Midbrain (tissue), 1 donor: ENCODE results near the gene S100PBP.

ENCODE experiments used
- DNase-seq: peaks from one replicate; lab custom pipeline; 2025; lab: John Stamatoyannopoulos, UW

S100PBP gene

DNA sequence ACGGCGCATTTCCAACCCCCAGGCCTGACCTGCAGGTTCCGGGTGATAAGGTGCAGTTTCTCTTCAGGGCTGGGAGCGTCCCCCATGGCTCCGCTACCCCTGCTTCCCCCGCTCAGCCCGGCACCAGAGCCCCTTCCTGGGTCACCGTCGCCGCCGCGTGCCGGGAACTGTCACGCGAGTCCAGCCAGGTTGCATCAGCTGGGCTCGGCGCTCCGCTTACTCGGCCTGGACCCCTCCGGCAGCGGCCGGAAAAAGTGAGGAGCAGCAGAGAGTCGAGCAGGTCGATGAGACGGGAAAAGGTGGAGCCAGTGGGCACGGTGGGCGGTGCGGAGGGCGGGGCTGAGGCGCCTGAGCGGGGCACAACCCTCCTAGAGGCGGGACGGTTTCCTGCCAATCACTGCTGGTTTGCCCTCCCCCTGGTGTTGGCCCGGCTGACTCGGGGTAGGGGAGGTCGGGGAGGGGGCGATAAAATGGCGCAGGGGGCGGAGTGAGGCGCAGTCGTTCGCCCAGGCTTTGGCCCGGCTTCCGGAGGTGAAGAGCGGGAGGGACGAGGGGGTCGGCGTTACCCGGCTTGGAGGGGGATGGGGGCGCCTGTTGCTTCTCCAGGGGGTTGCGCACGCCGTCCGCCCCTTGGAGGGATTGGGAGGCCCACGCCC is at the start of gene S100PBP, which contains the start of gene YARS1:
Gene S100PBP (plus strand): TSS at position 495 of the 656 bp plus-strand sequence. CDS start 8,447 bp downstream, outside the sequence.
Gene YARS1 (minus strand): TSS at position 200 of the 656 bp plus-strand sequence. CDS start 114 bp downstream, at position 86.
- peak; percentile 98 for DNase-seq

DNA sequence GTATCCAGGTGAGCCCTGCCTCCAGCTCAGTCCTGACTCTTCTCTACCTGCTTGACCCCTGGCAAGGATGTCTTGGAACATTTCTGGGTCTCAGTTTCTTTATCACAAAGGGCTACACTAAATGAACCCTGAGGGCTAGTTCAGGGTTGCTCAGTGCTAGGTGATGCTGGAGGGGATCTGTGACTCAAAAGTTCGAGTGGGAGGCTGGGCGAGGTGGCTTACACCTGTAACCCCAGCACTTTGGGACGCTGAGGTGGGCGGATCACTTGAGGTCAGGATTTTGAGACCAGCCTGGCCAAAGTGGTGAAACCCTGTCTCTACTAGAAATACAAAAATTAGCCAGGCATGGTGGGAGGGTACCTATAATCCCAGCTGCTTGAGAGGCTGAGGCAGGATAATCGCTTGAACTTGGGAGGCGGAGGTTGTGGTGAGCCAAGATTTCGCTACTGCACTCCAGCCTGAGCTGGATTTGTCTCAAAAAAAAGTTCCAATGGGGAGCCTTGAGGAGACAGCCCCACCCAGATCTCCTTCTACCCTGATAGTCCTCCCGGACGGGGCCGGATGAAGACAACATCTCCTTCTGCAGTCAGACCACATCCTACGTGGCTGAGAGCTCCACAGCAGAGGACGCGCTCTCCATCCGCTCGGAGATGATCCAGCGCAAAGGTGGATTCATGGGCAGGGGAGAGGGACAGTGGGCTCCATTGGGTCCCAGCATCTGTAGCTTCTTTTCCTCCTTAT is 49.2 kb upstream of the S100PBP start:
- no peak for DNase-seq

DNA sequence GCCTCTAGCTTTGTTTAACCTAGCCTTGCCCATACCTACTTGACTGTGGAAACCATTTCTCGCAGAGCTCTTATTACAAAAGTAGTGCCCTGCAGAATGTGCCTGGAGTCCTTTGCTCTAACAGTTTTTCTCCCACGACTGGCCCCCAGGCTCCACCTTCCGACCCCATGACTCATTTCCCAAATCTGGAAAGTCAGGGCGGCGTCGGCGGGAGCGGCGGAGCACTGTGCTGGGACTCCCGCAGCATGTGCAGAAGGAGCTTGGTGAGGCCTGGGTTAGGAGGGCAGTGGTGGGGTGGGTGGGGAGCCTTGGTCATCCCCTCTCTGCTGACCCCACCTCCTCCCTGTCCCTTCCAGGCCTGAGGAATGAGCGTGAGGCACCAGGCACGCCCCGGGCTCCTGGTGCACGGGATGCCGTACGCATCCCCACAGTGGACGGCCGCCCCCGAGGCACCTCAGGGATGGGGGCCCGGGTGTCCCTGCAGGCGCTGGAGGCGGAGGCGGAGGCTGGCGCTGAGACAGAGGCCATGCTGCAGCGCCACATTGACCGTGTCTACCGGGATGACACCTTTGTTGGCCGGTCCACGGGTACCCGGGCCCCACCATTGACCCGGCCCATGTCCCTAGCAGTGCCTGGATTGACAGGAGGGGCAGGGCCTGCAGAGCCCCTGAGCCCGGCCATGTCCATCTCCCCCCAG is 47.8 kb upstream of the S100PBP start:
- DNase-seq = no peak

DNA sequence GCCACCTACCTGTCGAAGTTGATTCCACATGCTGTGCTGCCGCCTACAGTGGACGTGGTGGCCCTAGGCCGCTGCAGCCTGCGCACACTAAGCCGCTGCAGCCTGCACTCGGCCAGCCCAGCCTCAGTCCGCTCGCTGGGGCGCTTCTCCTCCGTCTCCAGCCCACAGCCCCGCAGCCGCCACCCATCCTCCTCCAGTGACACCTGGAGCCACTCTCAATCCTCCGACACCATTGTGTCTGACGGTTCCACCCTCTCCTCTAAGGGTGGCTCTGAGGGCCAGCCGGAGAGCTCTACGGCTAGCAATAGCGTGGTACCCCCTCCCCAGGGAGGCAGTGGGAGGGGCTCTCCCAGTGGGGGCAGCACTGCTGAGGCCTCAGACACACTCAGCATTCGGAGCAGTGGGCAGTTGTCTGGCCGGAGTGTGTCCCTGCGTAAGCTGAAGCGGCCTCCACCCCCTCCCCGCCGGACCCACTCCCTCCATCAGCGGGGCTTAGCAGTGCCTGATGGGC is 47.2 kb upstream of the S100PBP start:
- no peak for DNase-seq

DNA sequence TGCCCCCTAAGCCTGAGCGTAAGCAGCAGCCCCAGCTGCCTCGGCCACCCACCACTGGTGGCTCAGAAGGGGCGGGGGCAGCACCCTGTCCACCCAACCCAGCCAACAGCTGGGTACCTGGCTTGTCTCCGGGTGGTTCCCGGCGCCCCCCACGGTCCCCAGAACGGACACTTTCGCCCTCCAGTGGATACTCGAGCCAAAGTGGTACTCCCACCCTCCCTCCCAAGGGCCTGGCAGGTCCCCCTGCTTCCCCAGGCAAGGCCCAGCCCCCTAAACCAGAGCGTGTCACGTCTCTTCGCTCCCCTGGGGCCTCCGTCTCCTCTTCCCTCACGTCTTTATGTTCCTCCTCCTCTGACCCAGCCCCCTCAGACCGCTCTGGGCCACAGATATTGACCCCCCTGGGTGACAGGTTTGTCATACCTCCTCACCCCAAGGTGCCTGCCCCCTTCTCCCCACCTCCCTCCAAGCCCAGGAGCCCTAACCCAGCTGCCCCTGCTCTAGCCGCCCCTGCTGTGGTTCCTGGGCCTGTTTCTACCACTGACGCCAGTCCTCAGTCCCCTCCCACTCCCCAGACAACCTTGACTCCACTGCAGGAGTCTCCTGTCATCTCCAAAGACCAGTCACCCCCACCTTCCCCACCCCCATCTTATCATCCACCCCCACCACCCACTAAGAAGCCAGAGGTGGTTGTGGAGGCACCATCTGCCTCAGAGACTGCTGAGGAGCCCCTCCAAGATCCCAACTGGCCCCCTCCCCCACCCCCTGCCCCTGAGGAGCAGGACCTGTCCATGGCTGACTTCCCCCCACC is 46.5 kb upstream of the S100PBP start:
- DNase-seq = no peak

DNA sequence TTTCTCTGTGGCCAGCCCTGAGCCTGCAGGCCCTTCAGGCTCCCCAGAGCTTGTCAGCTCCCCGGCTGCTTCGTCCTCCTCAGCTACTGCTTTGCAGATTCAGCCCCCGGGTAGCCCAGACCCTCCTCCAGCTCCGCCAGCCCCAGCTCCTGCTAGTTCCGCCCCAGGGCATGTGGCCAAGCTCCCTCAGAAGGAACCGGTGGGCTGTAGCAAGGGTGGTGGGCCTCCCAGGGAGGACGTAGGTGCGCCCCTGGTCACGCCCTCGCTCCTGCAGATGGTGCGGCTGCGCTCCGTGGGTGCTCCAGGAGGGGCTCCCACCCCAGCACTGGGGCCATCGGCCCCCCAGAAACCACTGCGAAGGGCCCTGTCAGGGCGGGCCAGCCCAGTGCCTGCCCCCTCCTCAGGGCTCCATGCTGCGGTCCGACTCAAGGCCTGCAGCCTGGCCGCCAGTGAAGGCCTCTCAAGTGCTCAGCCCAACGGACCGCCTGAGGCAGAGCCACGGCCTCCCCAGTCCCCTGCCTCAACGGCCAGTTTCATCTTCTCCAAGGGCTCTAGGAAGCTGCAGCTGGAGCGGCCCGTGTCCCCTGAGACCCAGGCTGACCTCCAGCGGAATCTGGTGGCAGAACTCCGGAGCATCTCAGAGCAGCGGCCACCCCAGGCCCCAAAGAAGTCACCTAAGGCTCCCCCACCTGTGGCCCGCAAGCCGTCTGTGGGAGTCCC is 45.7 kb upstream of the S100PBP start:
- no peak for DNase-seq

DNA sequence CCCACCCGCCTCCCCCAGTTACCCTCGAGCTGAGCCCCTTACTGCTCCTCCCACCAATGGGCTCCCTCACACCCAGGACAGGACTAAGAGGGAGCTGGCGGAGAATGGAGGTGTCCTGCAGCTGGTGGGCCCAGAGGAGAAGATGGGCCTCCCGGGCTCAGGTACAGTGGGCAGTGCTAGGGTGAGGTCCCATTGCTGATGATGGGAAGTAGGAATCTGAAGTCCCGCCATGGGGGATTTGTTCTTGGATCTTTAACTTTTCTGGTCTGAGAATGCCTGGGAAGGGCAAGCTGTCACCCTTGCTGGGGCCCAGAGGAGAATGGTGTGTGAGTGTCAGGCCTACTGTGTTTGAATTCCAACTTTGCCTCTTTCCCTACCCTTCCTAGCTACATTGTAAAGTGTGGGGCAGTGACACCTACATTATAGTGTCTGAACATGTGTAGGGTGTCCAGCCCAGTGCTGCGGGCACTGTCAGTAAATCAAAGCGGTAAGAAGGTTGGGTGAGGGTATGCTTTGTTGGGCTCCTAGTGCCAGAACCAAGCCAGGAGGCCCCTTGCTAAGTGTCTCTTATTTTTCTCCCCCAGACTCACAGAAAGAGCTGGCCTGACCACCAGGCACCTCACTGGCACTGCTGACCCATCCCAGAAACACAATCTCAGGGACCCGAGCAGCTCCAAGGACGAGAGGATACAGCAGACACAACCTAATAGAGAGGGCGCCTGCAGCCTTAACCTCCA is 45.0 kb upstream of the S100PBP start:
- DNase-seq = no peak

DNA sequence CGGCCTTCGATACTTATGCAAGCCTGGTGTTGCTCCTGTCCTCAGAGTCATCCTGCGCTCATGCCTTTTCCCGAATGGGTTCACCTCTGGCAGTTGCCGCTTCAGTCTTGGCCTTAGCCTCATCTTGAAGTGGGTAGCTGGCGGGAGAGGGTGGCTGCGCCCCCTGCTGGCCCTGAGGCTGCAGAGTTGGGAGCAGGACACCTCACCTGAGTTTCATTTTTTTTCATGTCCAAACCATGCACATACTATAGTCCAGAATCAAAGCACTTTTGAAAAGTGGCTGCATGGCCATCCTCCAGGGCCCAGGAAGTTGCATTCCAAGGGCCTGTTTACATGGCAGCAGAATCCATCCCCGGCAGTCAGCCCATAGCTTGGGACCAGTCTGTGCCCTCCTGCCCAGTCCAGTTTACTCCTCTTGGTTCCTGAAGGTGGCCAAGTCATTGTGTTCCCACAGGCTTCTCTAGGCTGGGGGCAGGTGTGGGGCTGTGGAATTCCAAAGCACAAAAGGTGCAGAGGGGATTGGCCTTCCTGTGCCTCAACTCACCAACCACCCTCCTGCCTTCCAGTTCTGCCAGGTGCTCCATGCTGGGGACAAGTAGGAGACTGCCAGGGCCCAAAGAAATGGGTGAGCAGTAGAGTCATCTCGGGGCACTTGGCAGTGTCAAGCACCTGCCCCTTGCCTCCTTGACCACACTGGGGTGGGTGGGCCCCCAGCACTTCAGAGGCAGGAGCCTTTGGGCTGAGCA is 44.3 kb upstream of the S100PBP start:
- peak; percentile 73 for DNase-seq

DNA sequence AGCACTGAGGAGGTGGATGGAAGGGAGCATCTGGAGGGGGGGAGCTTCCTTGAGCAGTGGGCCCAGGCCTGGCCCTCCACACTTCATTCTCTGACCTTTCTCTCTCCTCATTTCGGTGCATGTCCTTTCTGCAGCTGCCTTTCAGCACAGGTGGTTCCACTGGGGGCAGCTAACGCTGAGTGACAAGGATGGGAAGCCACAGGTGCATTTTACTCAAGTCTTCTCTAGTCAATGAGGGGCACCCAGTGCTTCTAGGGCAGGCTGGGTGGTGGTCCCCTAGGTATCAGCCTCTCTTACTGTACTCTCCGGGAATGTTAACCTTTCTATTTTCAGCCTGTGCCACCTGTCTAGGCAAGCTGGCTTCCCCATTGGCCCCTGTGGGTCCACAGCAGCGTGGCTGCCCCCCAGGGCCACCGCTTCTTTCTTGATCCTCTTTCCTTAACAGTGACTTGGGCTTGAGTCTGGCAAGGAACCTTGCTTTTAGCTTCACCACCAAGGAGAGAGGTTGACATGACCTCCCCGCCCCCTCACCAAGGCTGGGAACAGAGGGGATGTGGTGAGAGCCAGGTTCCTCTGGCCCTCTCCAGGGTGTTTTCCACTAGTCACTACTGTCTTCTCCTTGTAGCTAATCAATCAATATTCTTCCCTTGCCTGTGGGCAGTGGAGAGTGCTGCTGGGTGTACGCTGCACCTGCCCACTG is 43.5 kb upstream of the S100PBP start:
- no peak for DNase-seq

DNA sequence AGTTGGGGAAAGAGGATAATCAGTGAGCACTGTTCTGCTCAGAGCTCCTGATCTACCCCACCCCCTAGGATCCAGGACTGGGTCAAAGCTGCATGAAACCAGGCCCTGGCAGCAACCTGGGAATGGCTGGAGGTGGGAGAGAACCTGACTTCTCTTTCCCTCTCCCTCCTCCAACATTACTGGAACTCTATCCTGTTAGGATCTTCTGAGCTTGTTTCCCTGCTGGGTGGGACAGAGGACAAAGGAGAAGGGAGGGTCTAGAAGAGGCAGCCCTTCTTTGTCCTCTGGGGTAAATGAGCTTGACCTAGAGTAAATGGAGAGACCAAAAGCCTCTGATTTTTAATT is 43.0 kb upstream of the S100PBP start:
- DNase-seq = no peak

DNA sequence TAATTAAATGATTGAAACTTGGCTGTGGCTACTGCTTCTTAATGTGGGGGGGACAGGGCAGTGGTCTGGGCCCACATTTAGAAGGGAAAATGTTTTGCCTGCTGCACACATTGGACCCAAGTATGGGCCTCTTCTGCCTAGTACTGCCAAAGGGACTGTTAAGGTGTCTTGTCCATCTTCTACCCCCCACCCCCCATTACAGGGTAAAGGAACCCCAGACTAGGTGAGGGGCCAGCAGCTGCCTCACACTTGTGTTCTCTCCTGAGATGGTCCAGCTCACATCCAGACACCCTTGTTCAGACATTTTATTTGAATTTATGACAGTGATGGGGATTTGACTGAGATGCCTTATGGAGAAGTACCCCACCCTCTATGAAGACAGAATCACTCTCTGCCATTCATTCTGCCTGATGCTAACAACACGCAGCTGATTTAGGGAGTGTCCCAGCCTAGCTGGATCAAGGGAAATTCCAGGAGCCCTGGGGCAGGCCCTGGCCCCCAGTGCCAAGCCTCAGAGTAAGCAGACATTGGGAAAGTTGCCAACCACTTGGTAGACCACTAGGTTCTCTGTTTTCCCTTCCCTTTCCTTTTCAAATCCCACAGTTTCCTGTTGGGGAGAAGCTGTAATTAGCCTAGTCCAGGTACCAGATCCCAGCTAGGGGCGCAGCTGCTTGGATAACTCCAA is 42.4 kb upstream of the S100PBP start:
- no peak for DNase-seq

DNA sequence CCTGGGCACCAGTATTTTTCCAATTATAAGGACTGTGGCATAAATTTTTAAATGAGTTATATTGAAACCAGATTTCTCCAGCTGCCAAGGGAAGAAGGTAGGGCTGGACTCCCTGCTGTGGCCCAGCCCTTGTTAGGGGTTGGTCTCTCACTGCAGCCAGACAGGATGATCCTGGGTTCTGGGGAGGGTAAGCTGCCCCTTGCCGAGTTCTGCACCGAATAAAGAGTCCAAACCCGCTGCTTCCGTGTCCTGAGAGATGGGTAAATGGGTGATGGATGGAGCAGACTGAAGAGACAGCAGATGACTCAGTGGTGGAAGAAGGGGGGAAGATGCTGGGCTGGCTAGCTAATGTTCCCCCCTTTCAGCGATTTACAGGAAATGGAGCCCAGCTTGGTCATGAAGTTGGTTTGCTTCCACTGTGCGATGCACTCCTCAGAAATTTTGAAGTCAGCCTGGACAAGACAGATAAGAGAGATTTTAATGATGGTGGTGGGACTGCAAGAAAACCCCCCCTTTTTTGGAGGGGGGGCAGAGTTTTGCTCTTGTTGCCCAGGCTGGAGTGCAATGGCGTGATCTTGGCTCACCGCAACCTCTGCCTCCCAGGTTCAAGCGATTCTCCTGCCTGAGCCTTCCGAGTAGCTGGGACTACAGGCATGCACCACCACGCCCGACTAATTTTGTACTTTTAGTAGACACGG is 41.7 kb upstream of the S100PBP start:
- DNase-seq = no peak

DNA sequence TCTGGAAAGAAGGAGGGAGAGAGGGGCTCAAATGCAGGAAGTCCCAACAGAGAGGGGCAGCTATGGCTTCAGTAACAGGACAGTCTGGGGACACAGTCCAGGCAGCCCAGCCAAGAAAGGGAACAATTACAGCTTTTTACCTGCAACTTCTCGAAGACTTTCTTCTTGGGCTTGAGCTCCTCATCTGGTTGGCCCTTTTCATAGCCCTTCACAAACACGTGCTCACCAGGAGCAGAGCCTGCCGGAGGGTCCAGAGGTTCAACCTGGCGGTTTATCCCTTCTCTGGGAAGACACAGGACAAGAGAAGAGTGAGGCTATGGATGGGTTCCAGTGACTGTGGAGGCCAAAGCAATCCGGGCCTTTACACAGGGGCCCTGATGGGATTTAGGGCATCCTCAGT is 38.2 kb upstream of the S100PBP start:
- no peak for DNase-seq

DNA sequence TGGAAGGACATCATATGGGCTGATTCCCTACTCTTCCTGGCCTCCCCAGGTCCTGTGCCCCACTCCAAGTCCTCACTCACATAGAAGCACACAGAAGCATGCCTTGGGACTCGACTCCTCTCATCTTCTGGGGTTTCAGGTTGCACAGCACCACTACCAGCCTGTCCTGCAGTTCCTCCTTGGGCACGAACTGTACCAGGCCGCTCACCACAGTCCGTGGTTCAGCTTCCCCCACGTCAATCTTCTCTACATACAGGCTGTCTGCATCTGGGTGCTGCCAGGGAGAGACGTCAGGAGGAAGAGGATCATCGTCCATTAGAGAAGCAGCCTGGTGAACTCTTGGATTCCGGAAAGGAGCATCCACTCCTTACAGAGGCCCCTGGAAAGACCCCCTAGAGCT is 37.4 kb upstream of the S100PBP start:
- DNase-seq = no peak

DNA sequence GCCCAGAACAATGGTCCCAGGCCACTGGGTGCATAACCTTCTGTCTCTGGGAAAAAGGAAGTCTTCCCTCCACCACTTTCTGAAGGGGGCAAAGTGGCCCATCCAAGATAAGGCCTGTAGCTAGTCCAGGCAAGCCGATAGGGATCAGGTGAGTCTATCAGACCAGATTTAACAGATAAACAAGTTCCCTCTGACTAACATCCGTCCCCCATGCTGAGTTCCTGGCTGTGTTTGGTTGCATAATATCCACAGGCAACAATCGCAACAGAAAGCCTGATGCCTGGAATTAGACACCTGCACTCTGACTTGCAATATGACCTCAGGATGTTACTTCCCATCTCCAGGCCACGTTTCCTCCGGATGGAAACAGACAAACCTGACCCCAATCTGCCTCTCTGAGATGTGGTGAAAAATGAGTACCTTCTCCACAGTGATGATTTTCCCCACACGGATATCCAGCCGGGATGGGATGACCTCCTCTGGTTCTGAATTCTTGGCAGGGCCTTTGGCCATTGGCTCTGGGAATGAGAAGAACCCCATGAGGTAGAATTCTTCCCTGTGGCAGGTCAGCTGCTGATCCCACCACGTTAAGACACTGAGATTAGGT is 36.7 kb upstream of the S100PBP start:
- no peak for DNase-seq

DNA sequence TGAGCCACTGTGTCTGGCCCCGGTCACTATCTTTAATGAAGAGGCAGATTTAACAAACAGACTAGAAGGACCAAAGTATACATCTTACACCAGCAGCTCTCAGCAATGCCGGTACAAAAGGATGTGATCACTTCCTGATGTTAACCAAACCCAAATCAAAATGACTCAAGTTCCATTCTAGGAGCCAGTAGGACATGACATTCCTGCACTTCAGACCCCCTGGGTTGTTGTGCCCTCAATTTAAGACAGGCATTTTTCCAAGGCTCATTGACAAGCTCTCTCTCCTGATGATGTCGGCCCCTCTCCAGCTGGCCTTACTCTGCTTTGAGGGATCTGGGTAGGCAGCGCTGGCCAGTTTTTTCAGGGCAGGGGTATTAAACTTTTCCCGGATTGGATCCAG is 35.4 kb upstream of the S100PBP start:
- peak; percentile 1 for DNase-seq

DNA sequence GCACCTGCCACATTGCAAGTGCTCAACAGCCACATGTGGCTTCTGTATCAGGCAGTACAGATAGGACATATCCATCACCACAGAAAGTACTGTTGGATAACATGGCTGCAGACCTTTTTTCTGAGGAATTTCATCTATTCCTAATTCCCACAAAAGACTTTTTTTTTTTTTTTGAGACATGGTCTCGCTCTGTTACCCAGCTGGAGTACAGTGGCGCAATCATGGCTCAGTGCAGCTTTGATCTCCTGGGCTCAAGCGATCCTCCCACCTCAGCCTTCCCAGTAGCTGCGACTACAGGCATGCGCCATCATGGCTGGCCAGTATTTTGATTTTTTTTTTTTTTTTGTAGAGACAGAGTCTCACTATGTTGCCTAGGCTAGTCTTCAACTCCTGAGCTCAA is 33.6 kb upstream of the S100PBP start:
- DNase-seq = no peak

DNA sequence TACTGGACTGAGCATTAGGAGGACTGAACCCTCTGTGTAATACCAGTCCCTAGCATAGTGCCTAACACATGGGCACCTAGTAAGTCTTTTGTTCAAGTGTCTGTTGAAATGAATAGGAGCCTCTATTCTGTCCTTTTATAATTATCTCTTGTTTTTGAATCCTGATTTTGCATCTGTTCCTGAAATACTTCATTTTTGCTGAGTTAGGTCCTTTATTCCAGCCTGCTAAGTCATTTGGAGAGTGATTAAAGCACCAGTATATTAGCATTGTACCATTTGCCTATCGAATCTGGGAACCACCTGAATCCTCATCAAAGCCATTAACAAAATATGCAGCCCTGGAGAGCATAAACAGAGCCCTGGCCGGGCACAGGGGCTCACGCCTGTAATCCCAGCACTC is 32.6 kb upstream of the S100PBP start:
- DNase-seq = no peak
